Measurements from ENCODE around the gene EYA2. TPM values are rescaled to one million over a fixed set of nuclear protein-coding genes. Genes with fewer than 3 reads are reported as not detected.

The EYA2 gene
- total RNA-seq, 4 donors from 2014 or later = 9.9 to 20.1 (median 13.8) TPM

GRCh38 chr20:46981184-46981583 lies 86.5 kb downstream of the EYA2 start:
- no peak for DNase-seq
- Histone ChIP-seq H3K27ac (no peak overlapping the region), H3K27me3 (no peaks in the 10 kb centered on the region), H3K4me3 (replicated peaks in 1 of 3) (no peak overlapping the region), H3K36me3 (no peaks in the 10 kb centered on the region), H3K4me1 (peaks cover 30 to 46% of the 10 kb centered on the region in 2 donors), H3K9me3 (no peaks in the 10 kb centered on the region)
- intact Hi-C loops (cut with DNase I) = no loop called here
- TF ChIP-seq CTCF (IDR thresholded peaks at IDR 0.05) (no peak), POLR2A (IDR thresholded peaks at IDR 0.05) (no peak)

- intact Hi-C loops (cut with DNase I) = no loop called here
- peaks cover 35 to 53% of the 10 kb centered on the region in 2 donors for H3K4me1 ChIP-seq
- no peaks in the 10 kb centered on the region for H3K27me3 ChIP-seq
- no peaks in the 10 kb centered on the region for H3K9me3 ChIP-seq
- WGBS, 2 donors = 89 to 93% methylated on average over 1 of the region's 1 CpG
- H3K36me3 ChIP-seq = no peaks in the 10 kb centered on the region
- TF ChIP-seq POLR2A (IDR thresholded peaks at IDR 0.05) (no peak), CTCF (IDR thresholded peaks at IDR 0.05) (no peak)
- H3K27ac ChIP-seq = peak overlapping the region; percentile 62 to 92 (median 88)
- no peak overlapping the region for H3K4me3 ChIP-seq (replicated peaks in 1 of 3)
- DNase-seq = no peak
Observed at GRCh38 chr20:46983466-46983865, 88.8 kb downstream of the EYA2 start.

GRCh38 chr20:46984405-46984804 lies 89.8 kb downstream of the EYA2 start:
- H3K9me3 ChIP-seq = no peaks in the 10 kb centered on the region
- intact Hi-C loops (cut with DNase I) = no loop called here
- no peaks in the 10 kb centered on the region for H3K36me3 ChIP-seq
- H3K27me3 ChIP-seq = no peaks in the 10 kb centered on the region
- TF ChIP-seq CTCF (IDR thresholded peaks at IDR 0.05) (no peak), POLR2A (IDR thresholded peaks at IDR 0.05) (no peak)
- DNase-seq = peak; percentile 52 to 63
- peaks cover 37 to 55% of the 10 kb centered on the region in 2 donors for H3K4me1 ChIP-seq
- H3K4me3 ChIP-seq (replicated peaks in 1 of 3) = no peak overlapping the region
- peak overlapping the region; percentile 62 to 92 (median 88) for H3K27ac ChIP-seq
- 50 to 76% methylated on average over 1 of the region's 1 CpG for WGBS, 2 donors

GRCh38 chr20:46985250-46985649 lies 90.6 kb downstream of the EYA2 start:
- H3K9me3 ChIP-seq = no peaks in the 10 kb centered on the region
- H3K27me3 ChIP-seq = no peaks in the 10 kb centered on the region
- TF ChIP-seq POLR2A (IDR thresholded peaks at IDR 0.05) (peak in 1 of 2 donors; percentile 31), CTCF (IDR thresholded peaks at IDR 0.05) (no peak)
- DNase-seq = peak in 1 of 2 donors; percentile 31
- intact Hi-C loops (cut with DNase I) = no loop called here
- H3K4me1 ChIP-seq = peaks cover 45 to 62% of the 10 kb centered on the region in 2 donors
- no peaks in the 10 kb centered on the region for H3K36me3 ChIP-seq
- H3K4me3 ChIP-seq (replicated peaks in 1 of 3) = no peak overlapping the region
- H3K27ac ChIP-seq = peak overlapping the region; percentile 62 to 92 (median 88)
- WGBS, 2 donors = 10 to 21% methylated on average over 2 of the region's 2 CpGs

- intact Hi-C loops (cut with DNase I) = no loop called here
- Histone ChIP-seq H3K27ac (peak overlapping the region; percentile 62 to 92 (median 88)), H3K4me3 (replicated peaks in 1 of 3) (no peak overlapping the region), H3K4me1 (peaks cover 47 to 66% of the 10 kb centered on the region in 2 donors), H3K27me3 (no peaks in the 10 kb centered on the region), H3K9me3 (no peaks in the 10 kb centered on the region), H3K36me3 (no peaks in the 10 kb centered on the region)
- TF ChIP-seq POLR2A (IDR thresholded peaks at IDR 0.05) (no peak), CTCF (IDR thresholded peaks at IDR 0.05) (no peak)
- DNase-seq = no peak
- 73 to 83% methylated on average over 2 of the region's 2 CpGs for WGBS, 2 donors
Observed at GRCh38 chr20:46985671-46986070, 91.0 kb downstream of the EYA2 start.
